ENCODE results near the gene SLC22A12.

- no peak for TF ChIP-seq CTCF (IDR thresholded peaks at IDR 0.05)
- TF ChIP-seq POLR2A (IDR thresholded peaks at IDR 0.05), result no peak
Observed at GRCh38 chr11:64563966-64564365, 27.1 kb upstream of the SLC22A12 start.
